ENCODE measurements around the gene TGFB2. TPM values are rescaled to one million over a fixed set of nuclear protein-coding genes. Genes with fewer than 3 reads are reported as not detected.

The TGFB2 gene
- total and polyA plus RNA-seq, 2 experiments from 2014 or later = 13.6 to 17.1 TPM

GRCh38 chr1:218324226-218324580, 20.9 kb upstream of the TGFB2 start:
- H3K4me3 ChIP-seq = no peak overlapping the region
- H4K20me1 ChIP-seq (ENCODE audit: insufficient read depth, poor library complexity, severe bottlenecking) = no peaks in the 10 kb centered on the region
- no peak for TF ChIP-seq EZH2phosphoT487 (IDR thresholded peaks at IDR 0.05; ENCODE audit: low read depth, severe bottlenecking, unreplicated experiment)
- no peak for DNase-seq (ENCODE audit: low spot score)
- H3K36me3 ChIP-seq (replicated peaks; ENCODE audit: insufficient read depth, low read depth) = no peaks in the 10 kb centered on the region
- no peaks in the 10 kb centered on the region for H3K9me3 ChIP-seq (ENCODE audit: low read depth)
- no peak overlapping the region for H3K27ac ChIP-seq
- H3K9me2 ChIP-seq (replicated peaks; ENCODE audit: insufficient read depth) = no peaks in the 10 kb centered on the region
- WGBS (ENCODE audit: low lambda C conversion rate, missing lambda C conversion rate) = 97% methylated on average over 19 of the region's 20 CpGs
- H3K27me3 ChIP-seq = no peaks in the 10 kb centered on the region
- no peaks in the 10 kb centered on the region for H3K4me1 ChIP-seq (ENCODE audit: insufficient read depth)
- no peak overlapping the region for H2AFZ ChIP-seq
- H3K79me2 ChIP-seq = no peaks in the 10 kb centered on the region
- H3K4me2 ChIP-seq = no peak overlapping the region

DNA sequence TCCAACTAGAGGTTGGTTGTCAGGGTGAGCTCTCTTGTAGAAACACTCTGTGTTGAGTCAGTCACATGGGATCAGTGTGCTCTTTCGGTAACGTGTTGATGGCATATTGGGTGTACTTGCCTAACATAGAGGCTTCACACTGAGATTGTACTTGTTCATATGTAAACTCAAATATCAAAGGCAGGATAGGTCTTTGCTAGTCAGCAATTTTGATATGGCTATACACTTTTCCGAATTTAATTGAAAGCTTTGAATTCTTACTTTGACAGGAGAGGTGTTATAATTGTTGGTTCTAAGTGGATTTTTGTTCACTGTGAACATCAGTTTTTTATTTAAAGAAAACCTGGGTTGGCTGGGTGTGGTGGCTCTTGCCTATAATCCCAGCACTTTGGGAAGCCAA, 16.4 kb upstream of the TGFB2 start:
- no peaks in the 10 kb centered on the region for H3K27me3 ChIP-seq
- no peaks in the 10 kb centered on the region for H3K36me3 ChIP-seq (replicated peaks; ENCODE audit: insufficient read depth, low read depth)
- DNase-seq (ENCODE audit: low spot score) = no peak
- no peak overlapping the region for H2AFZ ChIP-seq
- TF ChIP-seq EZH2phosphoT487 (IDR thresholded peaks at IDR 0.05; ENCODE audit: low read depth, severe bottlenecking, unreplicated experiment) (no peak), CTCF (IDR thresholded peaks at IDR 0.05; ENCODE audit: poor library complexity) (no peak), EZH2 (IDR thresholded peaks at IDR 0.05; ENCODE audit: borderline replicate concordance) (no peak)
- H3K4me2 ChIP-seq = no peak overlapping the region
- H3K4me1 ChIP-seq (ENCODE audit: insufficient read depth) = no peaks in the 10 kb centered on the region
- no peaks in the 10 kb centered on the region for H3K9me2 ChIP-seq (replicated peaks; ENCODE audit: insufficient read depth)
- no peaks in the 10 kb centered on the region for H4K20me1 ChIP-seq (ENCODE audit: insufficient read depth, poor library complexity, severe bottlenecking)
- no peak overlapping the region for H3K27ac ChIP-seq
- H3K79me2 ChIP-seq = no peaks in the 10 kb centered on the region
- WGBS (ENCODE audit: low lambda C conversion rate, missing lambda C conversion rate) = 91% methylated on average over 3 of the region's 3 CpGs
- no peak overlapping the region for H3K4me3 ChIP-seq
- H3K9me3 ChIP-seq (ENCODE audit: low read depth) = no peaks in the 10 kb centered on the region

DNA sequence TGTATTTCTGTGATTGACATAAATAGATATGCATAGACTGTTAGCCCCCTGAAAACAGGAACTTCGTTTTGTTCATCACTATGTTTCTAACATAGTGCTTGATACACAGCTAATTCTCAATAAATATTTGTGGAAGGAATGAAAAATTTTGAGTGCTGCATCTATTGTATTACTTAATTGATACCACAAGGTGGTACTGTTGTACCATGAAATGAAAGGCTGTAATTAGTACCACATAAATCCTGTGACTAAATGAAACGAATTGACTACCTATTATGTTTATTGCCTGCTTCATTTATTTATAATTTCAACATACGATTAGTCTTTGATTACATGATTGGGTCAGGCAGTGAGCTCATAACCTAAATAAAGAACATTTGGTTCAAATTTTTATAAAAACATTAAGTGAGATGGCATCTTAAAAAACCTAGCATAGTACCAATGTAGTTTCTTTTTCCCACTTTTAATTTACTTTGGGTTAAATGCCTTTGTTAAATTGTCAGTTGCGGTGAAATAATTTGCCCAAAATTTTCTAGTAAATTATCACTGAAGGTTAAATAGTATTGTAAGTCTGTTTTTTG, 15.0 kb upstream of the TGFB2 start:
- no peak overlapping the region for H3K27ac ChIP-seq
- no peaks in the 10 kb centered on the region for H3K4me1 ChIP-seq (ENCODE audit: insufficient read depth)
- H3K9me2 ChIP-seq (replicated peaks; ENCODE audit: insufficient read depth) = no peaks in the 10 kb centered on the region
- WGBS (ENCODE audit: low lambda C conversion rate, missing lambda C conversion rate) = 22% methylated on average over 4 of the region's 4 CpGs
- no peaks in the 10 kb centered on the region for H3K27me3 ChIP-seq
- peak; percentile 25 for DNase-seq (ENCODE audit: low spot score)
- H2AFZ ChIP-seq = no peak overlapping the region
- TF ChIP-seq CTCF (IDR thresholded peaks at IDR 0.05; ENCODE audit: poor library complexity) (peak; percentile 68), EZH2 (IDR thresholded peaks at IDR 0.05; ENCODE audit: borderline replicate concordance) (no peak)
- H3K36me3 ChIP-seq (replicated peaks; ENCODE audit: insufficient read depth, low read depth) = no peaks in the 10 kb centered on the region
- H3K4me2 ChIP-seq = no peak overlapping the region
- H3K9me3 ChIP-seq (ENCODE audit: low read depth) = no peaks in the 10 kb centered on the region
- H4K20me1 ChIP-seq (ENCODE audit: insufficient read depth, poor library complexity, severe bottlenecking) = no peaks in the 10 kb centered on the region
- no peaks in the 10 kb centered on the region for H3K79me2 ChIP-seq
- H3K4me3 ChIP-seq = no peak overlapping the region

- Histone ChIP-seq H3K9me3 (ENCODE audit: low read depth) (no peaks in the 10 kb centered on the region), H3K4me1 (ENCODE audit: insufficient read depth) (peaks cover 8% of the 10 kb centered on the region)
- no peak for TF ChIP-seq EZH2phosphoT487 (IDR thresholded peaks at IDR 0.05; ENCODE audit: low read depth, severe bottlenecking, unreplicated experiment)
These were observed 12.7 kb upstream of the TGFB2 start for GRCh38 chr1:218332416-218332815.

More at GRCh38 chr1:218332416-218332815, 12.7 kb upstream of the TGFB2 start:
- Histone ChIP-seq H3K36me3 (replicated peaks; ENCODE audit: insufficient read depth, low read depth) (no peaks in the 10 kb centered on the region), H3K79me2 (no peaks in the 10 kb centered on the region), H3K4me2 (no peak overlapping the region), H3K27me3 (no peaks in the 10 kb centered on the region), H4K20me1 (ENCODE audit: insufficient read depth, poor library complexity, severe bottlenecking) (no peaks in the 10 kb centered on the region), H3K27ac (no peak overlapping the region), H3K9me2 (replicated peaks; ENCODE audit: insufficient read depth) (no peaks in the 10 kb centered on the region), H3K4me3 (no peak overlapping the region), H2AFZ (no peak overlapping the region)
- DNase-seq (ENCODE audit: low spot score) = no peak
